Keratinocyte (primary cell): ENCODE results near the gene ELMO2.

Experiments used
- EZH2 ChIP-seq: IDR thresholded peaks from one replicate; pipeline ENCODE4 v1.6.1; 2012; ENCODE audit warnings: inconsistent platforms, mild to moderate bottlenecking, low read length, moderate library complexity
- TF ChIP-seq, protein P1 (sequence below), 3 experiments: IDR thresholded peaks in 1 of 3; conservative IDR thresholded peaks in 1 of 3; optimal IDR thresholded peaks in 1 of 3; 2 replicates in 2 of 3; 3 replicates in 1 of 3; pipeline versions ENCODE3 to v1.5.1; 2011; ENCODE audit warnings: low read length in 3 of 3, mild to moderate bottlenecking in 3 of 3, moderate library complexity in 2 of 3, control low read depth in 1 of 3, inconsistent platforms in 1 of 3; ENCODE audit not compliant: insufficient read depth in 2 of 3; ENCODE audit errors: extremely low read depth in 1 of 3

DNA sequence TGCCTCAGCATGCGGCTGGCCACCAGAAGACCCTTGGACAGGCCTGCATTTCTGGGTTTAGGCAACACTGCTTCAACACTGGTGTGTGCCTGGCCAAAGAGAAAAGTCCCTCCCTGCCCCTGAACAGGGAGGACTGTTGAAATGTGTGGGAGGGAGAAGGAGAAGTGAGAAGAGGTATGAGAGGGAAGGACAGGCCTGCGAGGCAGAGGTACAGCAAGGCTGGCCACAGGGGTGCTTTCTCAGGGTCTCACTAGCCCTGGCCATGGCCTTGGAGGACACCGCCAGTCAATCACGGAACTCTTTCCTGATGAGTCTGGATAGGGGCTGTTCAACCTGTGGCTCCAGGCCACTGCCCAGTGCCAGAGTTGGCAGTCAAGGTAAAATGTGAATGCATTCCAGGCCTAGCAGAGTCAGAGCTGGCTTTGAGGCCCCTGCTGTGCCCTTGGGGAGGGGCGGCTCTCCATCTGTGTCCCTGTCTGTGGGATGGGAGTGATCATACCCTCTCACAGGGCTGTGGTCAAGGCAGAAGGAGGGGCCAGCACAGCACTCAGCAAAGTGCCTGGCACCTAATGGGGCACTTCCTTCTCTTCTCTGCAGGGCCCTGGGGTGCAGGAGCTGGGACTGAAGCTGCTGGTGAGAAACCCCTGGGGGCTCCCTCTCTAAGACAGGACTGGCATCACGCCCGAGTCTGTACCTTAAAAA lies 54.9 kb downstream of the ELMO2 start:
- TF ChIP-seq, protein P1, sequence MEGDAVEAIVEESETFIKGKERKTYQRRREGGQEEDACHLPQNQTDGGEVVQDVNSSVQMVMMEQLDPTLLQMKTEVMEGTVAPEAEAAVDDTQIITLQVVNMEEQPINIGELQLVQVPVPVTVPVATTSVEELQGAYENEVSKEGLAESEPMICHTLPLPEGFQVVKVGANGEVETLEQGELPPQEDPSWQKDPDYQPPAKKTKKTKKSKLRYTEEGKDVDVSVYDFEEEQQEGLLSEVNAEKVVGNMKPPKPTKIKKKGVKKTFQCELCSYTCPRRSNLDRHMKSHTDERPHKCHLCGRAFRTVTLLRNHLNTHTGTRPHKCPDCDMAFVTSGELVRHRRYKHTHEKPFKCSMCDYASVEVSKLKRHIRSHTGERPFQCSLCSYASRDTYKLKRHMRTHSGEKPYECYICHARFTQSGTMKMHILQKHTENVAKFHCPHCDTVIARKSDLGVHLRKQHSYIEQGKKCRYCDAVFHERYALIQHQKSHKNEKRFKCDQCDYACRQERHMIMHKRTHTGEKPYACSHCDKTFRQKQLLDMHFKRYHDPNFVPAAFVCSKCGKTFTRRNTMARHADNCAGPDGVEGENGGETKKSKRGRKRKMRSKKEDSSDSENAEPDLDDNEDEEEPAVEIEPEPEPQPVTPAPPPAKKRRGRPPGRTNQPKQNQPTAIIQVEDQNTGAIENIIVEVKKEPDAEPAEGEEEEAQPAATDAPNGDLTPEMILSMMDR (optimal IDR thresholded peaks at IDR 0.05 in 1 of 3, IDR thresholded peaks at IDR 0.05 in 1 of 3, conservative IDR thresholded peaks at IDR 0.05 in 1 of 3; ENCODE audit: extremely low read depth in 1 of 3, insufficient read depth in 2 of 3, low read length in 3 of 3), result no peak
- TF ChIP-seq EZH2, result no peak
